Ureter (tissue), 1 donor: ENCODE results near the gene C16orf92. TPM values are rescaled to one million over a fixed set of nuclear protein-coding genes. Genes with fewer than 3 reads are reported as not detected.

Source experiments
- DNase-seq: peaks from one replicate; pipeline ENCODE4 v3.0.0-alpha.2; 2020; ENCODE audit warnings: low spot score
- total RNA-seq: library from RNA; stranded (reverse); gene quantifications from one replicate; pipeline ENCODE4 v1.2.4, GENCODE V29; 2023
- donor health status: DM: yes; HTN: yes; CAD: no.

C16orf92 gene
- total RNA-seq, 1 donor from 2014 or later = not detected

- no peak for DNase-seq
Observed at GRCh38 chr16:29989111-29989858, 33.7 kb upstream of the C16orf92 start.

GRCh38 chr16:29990034-29990433, 33.0 kb upstream of the C16orf92 start:
- DNase-seq = no peak

- DNase-seq = no peak
Observed at GRCh38 chr16:29990883-29991570, 32.0 kb upstream of the C16orf92 start.

GRCh38 chr16:29991571-29991904, 31.5 kb upstream of the C16orf92 start:
- DNase-seq = no peak

- DNase-seq = no peak
Observed at GRCh38 chr16:29992344-29992967, 30.5 kb upstream of the C16orf92 start.

GRCh38 chr16:29993191-29993902, 29.7 kb upstream of the C16orf92 start:
- DNase-seq = no peak

GRCh38 chr16:29993903-29994599, 28.9 kb upstream of the C16orf92 start:
- DNase-seq = no peak

- peak; percentile 79 for DNase-seq
Observed at GRCh38 chr16:29994600-29995323, 28.2 kb upstream of the C16orf92 start.

- DNase-seq = peak; percentile 91
Observed at GRCh38 chr16:29995324-29995910, 27.6 kb upstream of the C16orf92 start, which contains the start of gene HIRIP3. Gene HIRIP3, minus strand, starts transcription at chr16:29995617. Its CDS starts 12 bp downstream, at chr16:29995605.

- peak; percentile 98 for DNase-seq
Observed at GRCh38 chr16:29995911-29996765, 26.9 kb upstream of the C16orf92 start, which contains the start of gene INO80E. Gene INO80E, plus strand, starts transcription at chr16:29996241. Its CDS starts 70 bp downstream, at chr16:29996311.

GRCh38 chr16:29996766-29997250, 26.2 kb upstream of the C16orf92 start:
- no peak for DNase-seq

- no peak for DNase-seq
Observed at GRCh38 chr16:29999605-30000004, 23.4 kb upstream of the C16orf92 start.

GRCh38 chr16:30000735-30001631, 22.0 kb upstream of the C16orf92 start:
- DNase-seq = no peak

GRCh38 chr16:30002614-30003346, 20.2 kb upstream of the C16orf92 start:
- DNase-seq = no peak

GRCh38 chr16:30003670-30004423, 19.2 kb upstream of the C16orf92 start:
- no peak for DNase-seq

GRCh38 chr16:30004424-30004776, 18.6 kb upstream of the C16orf92 start:
- no peak for DNase-seq

- no peak for DNase-seq
Observed at GRCh38 chr16:30004811-30005242, 18.2 kb upstream of the C16orf92 start.
